ENCODE results near the gene MKI67. TPM values are rescaled to one million over a fixed set of nuclear protein-coding genes. Genes with fewer than 3 reads are reported as not detected.
"Not testable (repeated sequence)": the region's sequence is repeated elsewhere in the genome, so short reads cannot be mapped to it uniquely, and the experiment has no call there.

The MKI67 gene
- total RNA-seq, 1 donor from 2014 or later: 5.6 TPM

DNA sequence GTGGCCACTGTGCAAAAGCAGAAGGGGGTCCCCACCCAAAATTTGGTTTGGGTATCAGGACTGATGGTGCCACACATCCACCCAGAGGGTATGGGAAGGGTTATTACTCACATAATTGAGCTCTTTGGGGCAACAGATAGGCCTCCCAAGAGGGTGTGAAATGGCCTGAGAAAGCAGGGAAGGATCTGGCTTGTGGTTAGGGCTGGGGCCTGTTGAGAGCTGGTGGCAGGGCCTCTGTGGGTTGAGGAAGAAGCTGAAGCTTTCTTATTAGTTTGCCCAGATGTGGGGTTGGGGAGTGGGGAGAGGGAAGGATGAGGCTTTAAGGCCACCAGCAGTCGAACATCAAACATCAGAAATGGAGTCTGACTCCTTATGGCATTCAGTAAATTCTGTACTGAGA, 18.3 kb upstream of the MKI67 start:
- H3K4me3 ChIP-seq (ENCODE audit: low read depth, low read length): no peak overlapping the region
- TF ChIP-seq, protein P1, sequence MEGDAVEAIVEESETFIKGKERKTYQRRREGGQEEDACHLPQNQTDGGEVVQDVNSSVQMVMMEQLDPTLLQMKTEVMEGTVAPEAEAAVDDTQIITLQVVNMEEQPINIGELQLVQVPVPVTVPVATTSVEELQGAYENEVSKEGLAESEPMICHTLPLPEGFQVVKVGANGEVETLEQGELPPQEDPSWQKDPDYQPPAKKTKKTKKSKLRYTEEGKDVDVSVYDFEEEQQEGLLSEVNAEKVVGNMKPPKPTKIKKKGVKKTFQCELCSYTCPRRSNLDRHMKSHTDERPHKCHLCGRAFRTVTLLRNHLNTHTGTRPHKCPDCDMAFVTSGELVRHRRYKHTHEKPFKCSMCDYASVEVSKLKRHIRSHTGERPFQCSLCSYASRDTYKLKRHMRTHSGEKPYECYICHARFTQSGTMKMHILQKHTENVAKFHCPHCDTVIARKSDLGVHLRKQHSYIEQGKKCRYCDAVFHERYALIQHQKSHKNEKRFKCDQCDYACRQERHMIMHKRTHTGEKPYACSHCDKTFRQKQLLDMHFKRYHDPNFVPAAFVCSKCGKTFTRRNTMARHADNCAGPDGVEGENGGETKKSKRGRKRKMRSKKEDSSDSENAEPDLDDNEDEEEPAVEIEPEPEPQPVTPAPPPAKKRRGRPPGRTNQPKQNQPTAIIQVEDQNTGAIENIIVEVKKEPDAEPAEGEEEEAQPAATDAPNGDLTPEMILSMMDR (IDR thresholded peaks at IDR 0.05; ENCODE audit: insufficient read depth, low read length, poor library complexity, severe bottlenecking): no peak
- no peak for DNase-seq (ENCODE audit: low read depth)

DNA sequence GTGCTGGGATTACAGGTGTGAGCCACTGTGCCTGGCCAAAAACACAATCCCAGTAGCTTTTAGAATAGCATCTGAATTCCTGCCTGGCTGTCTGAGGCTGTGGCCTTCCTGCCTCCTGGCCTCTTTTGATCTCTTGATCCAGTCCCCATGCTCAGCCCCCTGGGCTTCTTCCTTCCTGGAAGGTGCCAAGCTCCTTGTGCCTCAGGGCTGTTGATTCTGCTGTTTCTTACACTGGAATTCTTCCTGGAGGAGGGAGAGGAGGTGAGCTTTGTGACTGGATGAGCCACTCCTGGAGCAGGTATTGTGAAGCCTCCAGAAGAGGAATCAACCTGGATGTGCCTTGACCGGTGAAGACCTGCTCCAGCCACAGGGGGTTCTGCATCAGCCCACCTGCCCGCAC, 17.3 kb upstream of the MKI67 start:
- no peaks in the 10 kb centered on the region for H3K27me3 ChIP-seq (ENCODE audit: control insufficient read depth, insufficient read depth, low read length)
- TF ChIP-seq, protein P1 (IDR thresholded peaks at IDR 0.05; ENCODE audit: insufficient read depth, low read length, poor library complexity, severe bottlenecking): no peak
- DNase-seq (ENCODE audit: low read depth): no peak

More for the DNA sequence above, 18.3 kb upstream of the MKI67 start:
- H3K27me3 ChIP-seq (ENCODE audit: control insufficient read depth, insufficient read depth, low read length): no peaks in the 10 kb centered on the region
- H3K36me3 ChIP-seq (ENCODE audit: control insufficient read depth, insufficient read depth, low read length): no peaks in the 10 kb centered on the region

DNA sequence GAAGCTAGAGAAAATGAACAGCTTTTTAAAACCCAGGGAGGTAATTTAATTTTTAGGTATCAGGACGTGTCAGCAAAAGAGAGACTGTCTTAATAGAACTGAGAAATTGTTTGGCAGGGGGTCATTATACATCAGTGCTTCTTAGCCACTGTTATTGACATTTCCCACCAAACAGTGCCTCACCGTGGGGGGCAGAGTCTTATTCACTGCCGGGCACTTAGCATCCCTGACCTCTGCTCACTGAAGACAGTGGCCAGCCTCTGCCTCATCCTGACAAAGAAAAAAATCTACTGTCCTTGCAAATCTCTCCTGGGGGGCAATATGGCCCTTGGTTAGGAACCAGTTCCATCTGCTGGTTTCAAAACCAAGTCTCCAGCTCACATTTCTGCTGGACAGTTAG, 14.2 kb upstream of the MKI67 start:
- H3K36me3 ChIP-seq (ENCODE audit: control insufficient read depth, insufficient read depth, low read length): no peaks in the 10 kb centered on the region
- TF ChIP-seq, protein P1 (IDR thresholded peaks at IDR 0.05; ENCODE audit: insufficient read depth, low read length, poor library complexity, severe bottlenecking): no peak
- no peaks in the 10 kb centered on the region for H3K27me3 ChIP-seq (ENCODE audit: control insufficient read depth, insufficient read depth, low read length)
- no peak overlapping the region for H3K4me3 ChIP-seq (ENCODE audit: low read depth, low read length)
- no peak for DNase-seq (ENCODE audit: low read depth)

More for the DNA sequence above, 17.3 kb upstream of the MKI67 start:
- no peaks in the 10 kb centered on the region for H3K36me3 ChIP-seq (ENCODE audit: control insufficient read depth, insufficient read depth, low read length)
- no peak overlapping the region for H3K4me3 ChIP-seq (ENCODE audit: low read depth, low read length)

- H3K4me3 ChIP-seq (ENCODE audit: low read depth, low read length); DNase-seq (ENCODE audit: low read depth); H3K36me3 ChIP-seq (ENCODE audit: control insufficient read depth, insufficient read depth, low read length); H3K27me3 ChIP-seq (ENCODE audit: control insufficient read depth, insufficient read depth, low read length): not testable (repeated sequence)
Measured at GRCh38 chr10:128138429-128138828, 12.2 kb upstream of the MKI67 start.

- no peak for DNase-seq (ENCODE audit: low read depth)
- TF ChIP-seq, protein P1 (IDR thresholded peaks at IDR 0.05; ENCODE audit: insufficient read depth, low read length, poor library complexity, severe bottlenecking): no peak
- Histone ChIP-seq H3K36me3 (ENCODE audit: control insufficient read depth, insufficient read depth, low read length) (no peaks in the 10 kb centered on the region), H3K4me3 (ENCODE audit: low read depth, low read length) (no peak overlapping the region), H3K27me3 (ENCODE audit: control insufficient read depth, insufficient read depth, low read length) (no peaks in the 10 kb centered on the region)
Measured at GRCh38 chr10:128137877-128138276, 11.7 kb upstream of the MKI67 start.

DNA sequence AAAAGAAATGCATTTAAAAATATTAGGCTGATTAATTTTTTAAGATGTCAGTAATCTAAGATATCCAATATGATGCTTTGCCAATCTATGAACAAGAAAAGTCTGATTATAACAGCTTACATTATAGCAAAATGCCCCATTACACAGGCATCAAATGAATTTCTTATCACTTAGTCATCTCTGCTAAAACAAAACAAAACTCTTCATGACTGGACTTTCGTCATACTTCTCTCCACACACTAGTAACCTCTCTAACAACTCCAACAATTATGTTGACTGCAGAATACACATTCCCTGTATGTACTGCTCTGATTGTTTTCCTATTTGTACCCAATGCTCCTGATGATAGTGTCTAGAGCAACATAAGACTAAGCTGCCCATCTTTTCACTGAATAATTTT, 3.8 kb upstream of the MKI67 start:
- TF ChIP-seq, protein P1 (IDR thresholded peaks at IDR 0.05; ENCODE audit: insufficient read depth, low read length, poor library complexity, severe bottlenecking): no peak
- DNase-seq (ENCODE audit: low read depth): peak; percentile 47
- Histone ChIP-seq H3K4me3 (ENCODE audit: low read depth, low read length) (no peak overlapping the region), H3K36me3 (ENCODE audit: control insufficient read depth, insufficient read depth, low read length) (no peaks in the 10 kb centered on the region), H3K27me3 (ENCODE audit: control insufficient read depth, insufficient read depth, low read length) (no peaks in the 10 kb centered on the region)

Measured in kidney epithelial cell (primary cell).